ENCODE measurements around the gene TBXA2R.
A peak's percentile ranks its signal among the peaks of the same experiment; 100 is the strongest.
"Not testable (repeated sequence)": the region's sequence is repeated elsewhere in the genome, so short reads cannot be mapped to it uniquely, and the experiment has no call there.

TBXA2R gene

GRCh38 chr19:3639479-3639878 lies 32.8 kb upstream of the TBXA2R start:
- no peak for DNase-seq (ENCODE audit: low spot score)

GRCh38 chr19:3638208-3639193 lies 31.8 kb upstream of the TBXA2R start:
- DNase-seq (ENCODE audit: low spot score) = no peak

GRCh38 chr19:3637621-3638020 lies 30.9 kb upstream of the TBXA2R start:
- no peak for DNase-seq (ENCODE audit: low spot score)

GRCh38 chr19:3636962-3637361 lies 30.3 kb upstream of the TBXA2R start:
- DNase-seq (ENCODE audit: low spot score) = no peak

- DNase-seq (ENCODE audit: low spot score) = no peak
Measured at GRCh38 chr19:3636506-3636905, 29.8 kb upstream of the TBXA2R start.

GRCh38 chr19:3634496-3635045 lies 27.9 kb upstream of the TBXA2R start:
- DNase-seq (ENCODE audit: low spot score) = no peak

GRCh38 chr19:3633559-3633988 lies 26.9 kb upstream of the TBXA2R start:
- no peak for DNase-seq (ENCODE audit: low spot score)

GRCh38 chr19:3632739-3633558 lies 26.3 kb upstream of the TBXA2R start:
- DNase-seq (ENCODE audit: low spot score) = no peak

- no peak for DNase-seq (ENCODE audit: low spot score)
Measured at GRCh38 chr19:3632098-3632497, 25.4 kb upstream of the TBXA2R start.

GRCh38 chr19:3631053-3631861 lies 24.6 kb upstream of the TBXA2R start:
- DNase-seq (ENCODE audit: low spot score) = no peak

- not testable (repeated sequence) for DNase-seq (ENCODE audit: low spot score)
Measured at GRCh38 chr19:3628766-3629165, 22.1 kb upstream of the TBXA2R start.

- DNase-seq (ENCODE audit: low spot score) = no peak
Measured at GRCh38 chr19:3627351-3627723, 20.7 kb upstream of the TBXA2R start.

GRCh38 chr19:3626473-3627350 lies 20.0 kb upstream of the TBXA2R start, which contains the start of gene CACTIN:
Gene CACTIN (minus strand): TSS chr19:3626790. CDS start chr19:3626762, 28 bp downstream.
- DNase-seq (ENCODE audit: low spot score) = peak; percentile 99

- no peak for DNase-seq (ENCODE audit: low spot score)
Measured at GRCh38 chr19:3625996-3626472, 19.4 kb upstream of the TBXA2R start.

GRCh38 chr19:3623716-3624115 lies 17.0 kb upstream of the TBXA2R start:
- DNase-seq (ENCODE audit: low spot score) = no peak

- DNase-seq (ENCODE audit: low spot score) = no peak
Measured at GRCh38 chr19:3622224-3622623, 15.5 kb upstream of the TBXA2R start.

GRCh38 chr19:3621689-3622088 lies 15.0 kb upstream of the TBXA2R start:
- DNase-seq (ENCODE audit: low spot score) = no peak

GRCh38 chr19:3620817-3621547 lies 14.3 kb upstream of the TBXA2R start:
- DNase-seq (ENCODE audit: low spot score) = no peak

GRCh38 chr19:3620145-3620816 lies 13.6 kb upstream of the TBXA2R start:
- no peak for DNase-seq (ENCODE audit: low spot score)
